ENCODE results near the gene CPSF7.

The CPSF7 gene

GRCh38 chr11:61474013-61474643, 44.4 kb upstream of the CPSF7 start:
- TF ChIP-seq RAD21 (IDR thresholded peaks at IDR 0.05; ENCODE audit: low read depth): no peak
- no peak for TF ChIP-seq EP300 (IDR thresholded peaks at IDR 0.05; ENCODE audit: borderline replicate concordance)
- TF ChIP-seq YY1 (IDR thresholded peaks at IDR 0.05; ENCODE audit: low read depth): no peak
- TF ChIP-seq EGR1 (IDR thresholded peaks at IDR 0.05): no peak
- TF ChIP-seq REST (IDR thresholded peaks at IDR 0.05; ENCODE audit: low read depth): no peak
- TF ChIP-seq USF1 (IDR thresholded peaks at IDR 0.05): no peak
- no peak for TF ChIP-seq CREB1 (IDR thresholded peaks at IDR 0.05; ENCODE audit: low read depth)
- TF ChIP-seq CEBPB (IDR thresholded peaks at IDR 0.05): no peak
- TF ChIP-seq TEAD4 (IDR thresholded peaks at IDR 0.05): no peak
- no peak for TF ChIP-seq MAX (IDR thresholded peaks at IDR 0.05)

GRCh38 chr11:61473370-61474012, 43.7 kb upstream of the CPSF7 start:
- TF ChIP-seq CREB1 (IDR thresholded peaks at IDR 0.05; ENCODE audit: low read depth) (no peak), TEAD4 (IDR thresholded peaks at IDR 0.05) (no peak)

- no peak for TF ChIP-seq RAD21 (IDR thresholded peaks at IDR 0.05; ENCODE audit: low read depth)
- no peak for TF ChIP-seq USF1 (IDR thresholded peaks at IDR 0.05)
- TF ChIP-seq CREB1 (IDR thresholded peaks at IDR 0.05; ENCODE audit: low read depth): no peak
- TF ChIP-seq REST (IDR thresholded peaks at IDR 0.05; ENCODE audit: low read depth): no peak
- TF ChIP-seq EP300 (IDR thresholded peaks at IDR 0.05; ENCODE audit: borderline replicate concordance): no peak
- no peak for TF ChIP-seq EGR1 (IDR thresholded peaks at IDR 0.05)
- TF ChIP-seq CEBPB (IDR thresholded peaks at IDR 0.05): no peak
- no peak for TF ChIP-seq TEAD4 (IDR thresholded peaks at IDR 0.05)
- no peak for TF ChIP-seq MAX (IDR thresholded peaks at IDR 0.05)
- no peak for TF ChIP-seq ZBTB7A (IDR thresholded peaks at IDR 0.05; ENCODE audit: low read depth)
Measured at GRCh38 chr11:61472868-61473267, 43.1 kb upstream of the CPSF7 start.

- TF ChIP-seq EP300 (IDR thresholded peaks at IDR 0.05; ENCODE audit: borderline replicate concordance): no peak
- no peak for TF ChIP-seq TCF12 (IDR thresholded peaks at IDR 0.05; ENCODE audit: low read depth)
Measured at GRCh38 chr11:61472282-61472681, 42.5 kb upstream of the CPSF7 start.

- TF ChIP-seq EP300 (IDR thresholded peaks at IDR 0.05; ENCODE audit: borderline replicate concordance) (no peak), USF1 (IDR thresholded peaks at IDR 0.05) (no peak), EGR1 (IDR thresholded peaks at IDR 0.05) (no peak), ZBTB7A (IDR thresholded peaks at IDR 0.05; ENCODE audit: low read depth) (no peak), MAX (IDR thresholded peaks at IDR 0.05) (no peak), CEBPB (IDR thresholded peaks at IDR 0.05) (no peak), FOXM1 (IDR thresholded peaks at IDR 0.05; ENCODE audit: borderline replicate concordance, low read depth) (no peak)
Measured at GRCh38 chr11:61468002-61468401, 38.2 kb upstream of the CPSF7 start.

GRCh38 chr11:61460986-61461385, 31.2 kb upstream of the CPSF7 start:
- TF ChIP-seq CEBPB (IDR thresholded peaks at IDR 0.05) (no peak), REST (IDR thresholded peaks at IDR 0.05; ENCODE audit: low read depth) (no peak), USF1 (IDR thresholded peaks at IDR 0.05) (no peak), TEAD4 (IDR thresholded peaks at IDR 0.05) (no peak), RAD21 (IDR thresholded peaks at IDR 0.05; ENCODE audit: low read depth) (no peak), TCF12 (IDR thresholded peaks at IDR 0.05; ENCODE audit: low read depth) (no peak), EGR1 (IDR thresholded peaks at IDR 0.05) (no peak), EP300 (IDR thresholded peaks at IDR 0.05; ENCODE audit: borderline replicate concordance) (no peak), MAX (IDR thresholded peaks at IDR 0.05) (no peak), ZBTB7A (IDR thresholded peaks at IDR 0.05; ENCODE audit: low read depth) (no peak), CREB1 (IDR thresholded peaks at IDR 0.05; ENCODE audit: low read depth) (no peak), TAF1 (IDR thresholded peaks at IDR 0.05; ENCODE audit: low read depth) (no peak)
